GM18511 (cell line): Measurements from ENCODE around the gene ABCB11.

Experiments
- ATAC-seq: cut with Tn5 transposase; IDR thresholded peaks from one replicate; pipeline ENCODE4 v1.9.1; 2021; ENCODE audit warnings: mild to moderate bottlenecking, moderate library complexity; ENCODE audit not compliant: unreplicated experiment

The ABCB11 gene

DNA sequence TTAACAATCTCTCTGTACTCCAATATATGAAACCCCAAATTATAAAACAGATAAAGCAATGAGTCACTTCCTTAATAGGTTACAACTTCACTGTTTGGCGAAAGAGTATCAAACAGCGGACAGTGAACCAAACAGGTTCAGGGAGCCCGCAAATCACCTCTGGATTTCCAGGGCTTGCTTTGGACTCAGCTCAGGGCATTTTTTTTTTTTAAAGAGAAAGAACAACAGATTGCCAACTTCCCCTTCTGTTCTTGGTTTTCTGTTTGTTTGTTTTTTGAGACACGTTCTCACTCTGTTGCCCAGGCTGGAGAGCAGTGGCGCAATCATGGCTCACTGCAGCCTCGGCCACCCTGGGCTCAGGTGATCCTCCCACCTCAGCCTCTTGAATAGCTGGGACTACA lies 52.7 kb downstream of the ABCB11 start:
- no peak for ATAC-seq

- ATAC-seq: no peak
These were observed 53.5 kb downstream of the ABCB11 start for GRCh38 chr2:168977608-168978007.

DNA sequence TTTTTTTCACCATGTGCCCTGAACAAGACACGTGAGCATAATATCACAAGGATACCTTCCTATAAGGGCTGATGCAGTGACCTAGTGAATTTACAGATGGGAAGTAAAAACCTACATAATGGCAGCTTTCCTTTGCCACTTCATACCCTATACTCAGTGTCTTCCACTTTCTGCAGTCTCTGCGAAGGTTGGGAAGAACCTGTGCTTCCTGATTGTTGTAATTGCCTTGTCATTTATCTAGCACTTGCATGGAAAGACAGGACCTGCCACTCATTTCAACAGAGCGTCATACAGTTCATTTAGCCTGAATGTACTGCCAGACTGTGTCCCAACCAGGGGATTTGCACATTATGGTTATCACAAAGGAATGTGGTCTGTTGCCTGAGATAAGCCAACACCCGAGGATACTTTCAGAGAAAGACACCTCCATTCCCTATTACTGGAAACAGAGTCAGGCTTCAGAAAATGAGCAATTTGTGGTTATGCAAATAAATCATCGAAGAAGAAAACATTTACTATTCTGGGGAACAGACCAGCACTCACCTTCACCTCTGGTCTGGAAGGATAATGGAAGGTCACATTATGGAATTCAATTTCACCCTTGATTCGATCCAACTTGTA lies 55.0 kb downstream of the ABCB11 start:
- no peak for ATAC-seq

DNA sequence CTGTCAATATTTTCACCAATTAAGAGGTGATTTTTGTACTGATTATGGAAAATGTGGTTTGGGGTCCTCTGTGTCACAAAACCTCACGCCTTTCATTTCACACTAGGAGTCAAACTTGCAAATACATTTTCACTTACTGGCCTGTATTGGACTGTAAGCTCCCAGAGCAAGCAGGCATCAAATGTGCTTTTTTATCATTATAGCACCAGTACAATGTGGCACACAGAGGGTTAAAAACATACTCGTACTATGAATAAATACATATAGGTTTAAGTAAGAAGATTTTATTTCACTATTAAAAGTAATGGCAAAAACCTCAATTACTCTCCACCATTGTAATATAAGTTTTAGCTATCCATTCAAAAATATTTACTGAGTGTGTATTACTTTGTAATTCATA lies 56.7 kb downstream of the ABCB11 start:
- no peak for ATAC-seq

DNA sequence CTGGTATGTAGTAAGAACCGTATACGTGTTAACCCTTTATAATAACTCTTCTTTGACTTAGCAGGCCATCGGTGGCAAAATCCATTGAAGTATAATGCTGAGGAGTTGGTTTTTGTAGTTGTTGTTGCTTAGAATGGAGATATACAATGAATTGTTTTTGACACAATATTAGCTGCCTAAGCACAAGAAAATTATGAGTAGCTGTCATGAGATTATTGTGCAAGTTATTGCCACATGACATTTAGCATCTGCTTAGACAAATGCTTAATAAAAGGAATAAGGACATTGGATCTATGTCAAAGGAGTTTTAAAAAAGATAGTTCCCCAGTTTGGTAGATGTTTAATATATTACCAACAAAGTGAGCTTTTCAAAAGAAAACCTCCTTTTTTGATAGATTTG lies 59.9 kb downstream of the ABCB11 start:
- ATAC-seq: no peak

DNA sequence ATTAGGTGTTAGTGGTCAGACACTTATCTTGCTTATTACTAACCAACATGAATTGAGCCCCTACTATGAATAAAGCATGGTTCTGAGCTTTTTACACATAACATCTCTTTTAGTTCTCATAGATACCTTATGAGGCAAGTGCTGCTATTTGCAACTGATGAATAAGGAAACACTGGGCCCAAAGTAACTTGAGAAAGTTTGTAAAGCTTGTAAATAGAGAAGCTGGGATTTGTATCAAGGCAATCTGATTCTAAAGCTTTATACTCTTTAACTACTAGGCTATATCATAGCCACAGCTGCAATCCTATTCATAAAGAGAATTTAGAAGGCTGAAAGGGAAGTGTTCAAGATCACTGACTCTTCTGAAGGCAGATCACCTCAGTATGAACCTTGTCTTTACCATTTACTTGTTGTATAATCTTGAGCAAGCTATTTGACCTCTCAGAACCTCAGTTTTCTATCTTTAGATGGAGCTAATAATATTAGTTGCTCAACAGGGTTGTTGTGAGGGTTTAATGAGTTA lies 60.4 kb downstream of the ABCB11 start:
- no peak for ATAC-seq

DNA sequence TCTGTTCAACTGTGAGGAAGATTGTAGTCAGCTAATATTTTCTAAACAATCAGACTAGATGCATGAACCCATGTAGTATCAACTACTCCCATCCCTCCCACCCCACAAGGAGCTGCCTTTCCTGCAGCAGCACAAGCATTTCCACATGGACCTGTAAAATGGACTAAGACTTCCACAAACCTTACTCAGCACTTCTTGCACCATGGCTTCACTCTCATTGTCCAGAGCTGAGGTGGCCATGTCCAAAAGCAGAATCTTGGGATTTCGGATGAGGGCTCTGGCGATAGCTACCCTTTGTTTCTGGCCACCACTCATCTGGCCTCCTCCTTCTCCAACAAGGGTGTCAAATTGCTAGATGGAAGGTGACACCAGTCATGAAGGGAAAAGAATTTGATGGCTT lies 61.3 kb downstream of the ABCB11 start:
- ATAC-seq: no peak

DNA sequence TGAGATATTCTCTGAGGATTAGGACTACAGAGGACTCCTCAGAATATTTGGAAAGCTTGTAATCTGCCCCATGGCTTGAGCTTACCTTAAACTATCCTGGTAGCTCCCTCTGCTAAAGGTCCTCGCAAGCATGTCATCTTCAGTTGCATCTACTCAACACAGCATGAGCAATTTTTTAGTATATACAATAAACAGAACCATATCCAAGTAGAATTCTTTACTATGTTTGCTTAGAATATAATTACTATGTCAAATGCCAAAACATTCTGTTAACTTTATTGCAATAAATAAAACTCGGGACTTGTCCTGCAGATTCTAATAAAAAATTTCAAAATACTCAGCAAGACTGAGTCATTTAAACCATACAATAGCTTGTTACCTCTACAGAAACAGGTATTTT lies 62.8 kb downstream of the ABCB11 start:
- ATAC-seq: no peak

- no peak for ATAC-seq
These were observed 66.8 kb downstream of the ABCB11 start for GRCh38 chr2:168964251-168964807.

DNA sequence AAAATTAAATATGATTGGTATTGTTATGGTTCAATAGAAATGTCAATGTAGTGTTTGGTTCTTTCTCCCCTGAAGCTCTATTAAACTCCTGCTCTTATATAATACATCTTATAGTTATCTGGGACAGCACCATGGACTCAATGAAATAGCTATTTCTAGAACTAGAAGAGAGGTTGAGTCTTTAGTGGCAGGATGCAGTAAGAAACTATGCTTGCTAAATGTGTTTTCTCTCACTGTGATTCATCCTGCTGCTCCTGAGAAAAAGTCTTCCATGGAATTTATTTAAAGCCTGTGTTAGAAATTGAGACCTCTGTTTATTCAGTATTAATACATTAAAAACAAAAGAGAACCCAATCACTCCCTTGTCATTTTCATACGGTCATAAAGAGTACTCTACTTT lies 68.5 kb downstream of the ABCB11 start:
- no peak for ATAC-seq

DNA sequence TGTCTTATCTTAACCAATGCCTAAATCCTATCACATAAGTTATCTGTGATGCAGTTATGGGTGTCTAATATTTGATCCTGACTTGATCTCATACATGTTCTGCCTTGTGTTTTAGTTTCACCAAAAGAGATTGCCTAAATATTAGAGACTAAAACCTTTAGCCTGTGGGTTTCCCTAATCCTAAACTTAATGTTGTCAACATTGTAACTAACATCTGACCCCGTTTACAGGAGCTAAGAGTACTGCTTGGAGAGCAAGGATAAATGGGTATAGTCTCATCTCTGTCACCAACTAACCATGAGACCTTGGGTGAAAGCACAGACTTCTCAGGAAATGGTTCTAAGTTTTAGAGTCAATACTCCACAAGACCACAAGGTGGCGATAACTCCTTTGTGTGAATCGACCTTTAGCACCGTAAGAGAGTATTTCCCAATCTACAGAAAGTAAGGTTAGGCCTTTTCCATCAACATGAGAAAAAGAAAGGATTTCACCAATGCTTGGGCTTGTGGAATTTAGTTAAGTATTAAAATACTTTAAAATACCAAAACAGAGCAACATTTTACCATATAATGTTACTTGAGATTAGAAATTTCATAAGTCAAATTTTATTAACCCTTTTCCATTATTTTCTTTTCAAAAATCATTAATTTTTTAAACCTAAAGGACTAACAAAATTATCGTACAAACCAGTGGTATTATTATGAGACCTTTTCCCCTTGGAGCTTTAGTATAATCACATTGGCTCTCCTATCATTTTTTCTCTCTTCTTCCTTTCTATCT lies 69.5 kb downstream of the ABCB11 start:
- ATAC-seq: peak; percentile 93

- ATAC-seq: no peak
These were observed 74.7 kb downstream of the ABCB11 start for GRCh38 chr2:168956392-168956791.

- ATAC-seq: no peak
These were observed 75.8 kb downstream of the ABCB11 start for GRCh38 chr2:168955321-168955720.

- no peak for ATAC-seq
These were observed 76.9 kb downstream of the ABCB11 start for GRCh38 chr2:168954256-168954655.

- no peak for ATAC-seq
These were observed 78.7 kb downstream of the ABCB11 start for GRCh38 chr2:168952424-168952823.

GRCh38 chr2:168951871-168952270 lies 79.3 kb downstream of the ABCB11 start:
- ATAC-seq: no peak

DNA sequence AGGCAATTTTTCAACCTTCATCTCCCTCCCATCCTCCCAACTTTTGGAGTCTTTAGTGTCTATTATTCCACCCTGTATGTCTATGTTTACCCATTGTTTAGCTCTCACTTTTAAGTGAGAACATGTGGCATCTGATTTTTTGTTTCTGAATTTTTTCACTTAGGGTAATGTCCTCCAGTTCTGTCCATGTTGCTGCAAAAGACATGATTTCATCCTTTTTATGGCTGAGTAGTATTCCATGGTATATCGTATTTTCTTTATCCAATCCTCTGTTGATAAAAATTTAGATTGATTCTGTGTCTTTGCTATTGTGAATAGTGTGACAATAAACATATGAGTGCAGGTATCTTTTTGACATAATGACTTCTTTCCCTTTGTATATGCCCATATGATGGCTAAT lies 81.8 kb downstream of the ABCB11 start:
- ATAC-seq: no peak

- ATAC-seq: peak; percentile 62
These were observed 82.4 kb downstream of the ABCB11 start for GRCh38 chr2:168948621-168949212.

- no peak for ATAC-seq
These were observed 85.6 kb downstream of the ABCB11 start for GRCh38 chr2:168945508-168945907.

DNA sequence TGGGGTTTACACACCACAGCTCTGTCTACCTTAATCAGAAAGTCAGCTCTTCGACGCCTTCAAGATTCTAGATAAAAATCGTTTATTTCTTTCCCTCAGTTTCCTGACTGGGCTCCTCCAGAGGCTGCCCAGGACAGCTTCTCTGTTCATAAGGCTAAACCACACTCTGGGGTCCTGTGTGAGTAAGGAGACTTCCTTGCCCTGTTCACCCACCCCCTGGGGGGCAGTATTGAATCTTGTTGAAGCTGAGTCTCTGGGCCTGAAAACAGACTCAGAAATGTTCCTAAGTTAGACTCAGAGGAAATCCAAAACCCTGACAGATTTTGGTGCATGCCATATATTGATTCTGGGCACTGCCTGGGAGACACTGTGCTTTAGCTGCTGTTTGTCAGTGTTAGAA lies 87.1 kb downstream of the ABCB11 start:
- ATAC-seq: no peak

DNA sequence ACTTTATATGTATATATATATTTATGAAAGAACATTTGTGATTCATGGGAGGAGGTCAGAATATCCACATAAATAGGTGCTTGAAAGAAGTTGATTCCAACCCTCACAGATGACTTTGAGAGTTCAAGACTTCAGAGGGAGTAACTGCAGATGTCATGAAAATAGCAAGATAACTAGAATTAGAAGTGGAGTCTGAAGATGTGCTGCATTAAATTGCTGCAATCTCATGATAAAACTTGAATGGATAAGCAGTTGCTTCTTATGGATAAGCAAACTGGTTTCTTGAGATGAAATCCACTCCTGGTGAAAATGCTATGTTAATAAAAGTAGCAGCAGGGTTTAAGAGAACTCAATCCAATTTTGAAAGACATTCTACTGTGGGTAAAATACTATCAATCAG lies 89.8 kb downstream of the ABCB11 start:
- ATAC-seq: no peak

- ATAC-seq: peak; percentile 80
These were observed 91.2 kb downstream of the ABCB11 start for GRCh38 chr2:168939918-168940317.
